ENCODE results near the gene CD2BP2. TPM values are rescaled to one million over a fixed set of nuclear protein-coding genes. Genes with fewer than 3 reads are reported as not detected.

CD2BP2 gene
- total and polyA plus RNA-seq, 2 donors (not counting 1 experiment from before 2014, with no cell fraction given), result 26.1 to 80.1 TPM

DNA sequence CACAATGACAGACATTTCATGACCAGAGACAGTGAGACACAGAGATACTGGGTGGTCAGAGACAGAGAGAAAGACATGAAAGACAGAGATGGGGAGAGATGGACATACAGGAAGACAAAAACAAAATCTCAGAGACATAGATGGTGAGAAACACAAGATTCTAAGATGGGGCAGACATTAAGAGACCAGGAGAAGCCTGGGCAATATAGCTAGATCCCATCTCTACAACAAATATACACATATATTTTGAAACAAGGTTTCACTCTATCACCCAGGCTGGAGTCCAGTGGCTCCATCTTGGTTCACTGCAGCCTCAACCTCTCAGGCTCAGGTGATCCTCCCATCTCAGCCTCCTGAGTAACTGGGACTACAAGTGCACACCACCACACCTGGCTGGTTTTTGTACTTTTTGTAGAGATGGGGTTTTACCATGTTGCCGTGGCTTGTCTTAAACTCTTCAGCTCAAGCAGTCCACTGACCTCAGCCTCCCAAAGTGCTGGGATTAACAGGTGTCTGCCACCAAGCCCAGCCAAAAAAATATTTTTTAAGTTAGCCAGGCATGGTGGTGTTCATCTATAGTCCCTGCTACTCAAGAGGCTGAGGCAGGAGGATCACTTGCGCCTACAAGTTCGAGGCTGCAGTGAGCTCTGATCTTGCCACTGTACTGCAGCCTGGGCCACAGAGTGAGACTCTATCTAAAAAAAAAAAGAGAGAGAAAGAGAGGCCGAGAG is 25.1 kb upstream of the CD2BP2 start:
- H3K9me3 Mint-ChIP-seq (ENCODE audit: insufficient read depth), result no peaks in the 10 kb centered on the region
- Histone ChIP-seq H3K4me1 (ENCODE audit: control insufficient read depth in 2 of 2, insufficient read depth in 2 of 2, low read length in 2 of 2) (peaks cover 34 to 68% of the 10 kb centered on the region in 2 donors), H4K20me1 (ENCODE audit: control insufficient read depth, insufficient read depth, low read length, poor library complexity, severe bottlenecking) (no peaks in the 10 kb centered on the region), H3K4me3 (ENCODE audit: control extremely low read depth in 1 of 5, extremely low read depth in 1 of 5, insufficient read depth in 1 of 5, low read depth in 2 of 5, low read length in 4 of 5) (no peak overlapping the region), H3K9ac (ENCODE audit: low read length) (no peak overlapping the region), H3K27me3 (replicated peaks in 1 of 4; ENCODE audit: control extremely low read depth in 1 of 4, control insufficient read depth in 3 of 4, insufficient read depth in 4 of 4, low read length in 3 of 4) (no peaks in the 10 kb centered on the region), H3K79me2 (ENCODE audit: control insufficient read depth, insufficient read depth, low read length) (peaks cover 56% of the 10 kb centered on the region), H3K36me3 (replicated peaks in 1 of 2; ENCODE audit: control extremely low read depth in 1 of 2, control insufficient read depth in 1 of 2, extremely low read depth in 1 of 2, insufficient read depth in 2 of 2, low read length in 1 of 2) (peaks cover 0 to 2% of the 10 kb centered on the region in 2 experiments), H3K9me3 (ENCODE audit: control extremely low read depth in 1 of 3, control insufficient read depth in 2 of 3, insufficient read depth in 1 of 3, low read length in 2 of 3) (peaks cover 0 to 2% (median 0%) of the 10 kb centered on the region in 3 donors), H3K4me2 (replicated peaks; ENCODE audit: low read depth, low read length, poor library complexity, severe bottlenecking) (peak overlapping the region; percentile 100), H3K27ac (ENCODE audit: low read length in 2 of 2) (peak overlapping the region in 1 of 2 donors; percentile 100), H2AFZ (ENCODE audit: insufficient read depth, low read depth, low read length, poor library complexity, severe bottlenecking) (no peak overlapping the region)
- ATAC-seq (ENCODE audit: low read depth) (no peak), DNase-seq (no peak)
- TF ChIP-seq EZH2 (IDR thresholded peaks at IDR 0.05; ENCODE audit: borderline replicate concordance, insufficient read depth, low read depth, low read length, poor library complexity, severe bottlenecking), result no peak
- TF ChIP-seq, protein P1, sequence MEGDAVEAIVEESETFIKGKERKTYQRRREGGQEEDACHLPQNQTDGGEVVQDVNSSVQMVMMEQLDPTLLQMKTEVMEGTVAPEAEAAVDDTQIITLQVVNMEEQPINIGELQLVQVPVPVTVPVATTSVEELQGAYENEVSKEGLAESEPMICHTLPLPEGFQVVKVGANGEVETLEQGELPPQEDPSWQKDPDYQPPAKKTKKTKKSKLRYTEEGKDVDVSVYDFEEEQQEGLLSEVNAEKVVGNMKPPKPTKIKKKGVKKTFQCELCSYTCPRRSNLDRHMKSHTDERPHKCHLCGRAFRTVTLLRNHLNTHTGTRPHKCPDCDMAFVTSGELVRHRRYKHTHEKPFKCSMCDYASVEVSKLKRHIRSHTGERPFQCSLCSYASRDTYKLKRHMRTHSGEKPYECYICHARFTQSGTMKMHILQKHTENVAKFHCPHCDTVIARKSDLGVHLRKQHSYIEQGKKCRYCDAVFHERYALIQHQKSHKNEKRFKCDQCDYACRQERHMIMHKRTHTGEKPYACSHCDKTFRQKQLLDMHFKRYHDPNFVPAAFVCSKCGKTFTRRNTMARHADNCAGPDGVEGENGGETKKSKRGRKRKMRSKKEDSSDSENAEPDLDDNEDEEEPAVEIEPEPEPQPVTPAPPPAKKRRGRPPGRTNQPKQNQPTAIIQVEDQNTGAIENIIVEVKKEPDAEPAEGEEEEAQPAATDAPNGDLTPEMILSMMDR (IDR thresholded peaks at IDR 0.05), result no peak
- peak overlapping the region; percentile 69 for H3K27ac Mint-ChIP-seq
- no peaks in the 10 kb centered on the region for H3K27me3 Mint-ChIP-seq
- CTCF ChIA-PET, result interaction anchor here (1.7 kb wide), 1 partner anchor 29 kb away, joined by 5 read pairs; no protein-coding TSS in a partner anchor
- H3K4me3 Mint-ChIP-seq, result peak overlapping the region; percentile 90
- POLR2A ChIA-PET, result no interaction called here
- intact Hi-C loops (cut with micrococcal nuclease), result no loop called here
- H3K4me1 Mint-ChIP-seq, result peaks cover 53% of the 10 kb centered on the region
- WGBS (ENCODE audit: insufficient coverage), result 88% methylated on average over 4 of the region's 4 CpGs

Data from B cell (primary cell).